HEK293T (cell line): ENCODE measurements around the gene PAQR3.

Experiments used
- FOXK2 ChIP-seq: fragments of 450-650 bp; IDR thresholded peaks from 2 replicates; pipeline ENCODE4 v1.6.1; 2016; ENCODE audit warnings: mild to moderate bottlenecking
- NFRKB ChIP-seq: fragments of 450-650 bp; IDR thresholded peaks from 2 replicates; pipeline ENCODE4 v1.6.1; 2016; ENCODE audit warnings: mild to moderate bottlenecking, moderate library complexity
- SP1 ChIP-seq: fragments of 450-650 bp; IDR thresholded peaks from 2 replicates; pipeline ENCODE4 v1.6.1; 2017
- TARDBP ChIP-seq: fragments of 450-650 bp; IDR thresholded peaks from 2 replicates; pipeline ENCODE4 v1.6.1; 2016

GRCh38 chr4:78951862-78952472 lies 12.7 kb upstream of the PAQR3 start:
- TF ChIP-seq TARDBP, result no peak
- no peak for TF ChIP-seq SP1
- TF ChIP-seq FOXK2, result no peak
- TF ChIP-seq NFRKB, result no peak
